ENCODE measurements around the gene TREM2. TPM values are rescaled to one million over a fixed set of nuclear protein-coding genes. Genes with fewer than 3 reads are reported as not detected.

TREM2 gene
- total and polyA plus RNA-seq, 2 of the 8 experiments (the other 6 are each of a cell fraction or from before 2014, with no cell fraction given) = 0.20 TPM; not detected in 1

GRCh38 chr6:41132254-41132653 lies 30.7 kb downstream of the TREM2 start:
- Histone ChIP-seq H3K27me3 (replicated peaks in 1 of 4; ENCODE audit: control insufficient read depth in 3 of 4, extremely low read depth in 1 of 4, insufficient read depth in 3 of 4, low read length in 3 of 4) (no peaks in the 10 kb centered on the region), H3K4me3 (ENCODE audit: extremely low read depth in 1 of 4, insufficient read depth in 2 of 4, low read depth in 3 of 4, low read length in 4 of 4) (no peak overlapping the region), H3K4me2 (ENCODE audit: insufficient read depth in 1 of 2, low read depth in 2 of 2, low read length in 2 of 2) (no peak overlapping the region), H3K4me1 (replicated peaks in 1 of 4; ENCODE audit: control insufficient read depth in 3 of 4, insufficient read depth in 4 of 4, low read length in 3 of 4) (no peaks in the 10 kb centered on the region; a peak in 1 of 7 replicates), H3K4ac (replicated peaks; ENCODE audit: insufficient read length, low read depth, low read length) (no peak overlapping the region), H4K8ac (ENCODE audit: extremely low read depth, insufficient read depth, low read length) (no peak overlapping the region), H2AK5ac (ENCODE audit: low read depth, low read length) (no peak overlapping the region), H4K91ac (replicated peaks; ENCODE audit: insufficient read length, low read length) (no peak overlapping the region), H3K36me3 (ENCODE audit: control insufficient read depth in 2 of 4, insufficient read depth in 4 of 4, low read length in 3 of 4) (no peaks in the 10 kb centered on the region; a peak in 1 of 8 replicates), H2BK15ac (ENCODE audit: low read length) (no peak overlapping the region), H3K79me1 (ENCODE audit: low read depth, low read length) (no peaks in the 10 kb centered on the region), H2BK12ac (ENCODE audit: low read depth, low read length) (no peak overlapping the region), H2BK120ac (replicated peaks; ENCODE audit: low read depth, low read length) (no peak overlapping the region), H3K27ac (ENCODE audit: low read depth, low read length) (no peak overlapping the region), H2AFZ (ENCODE audit: low read length) (no peak overlapping the region), H3K9me3 (ENCODE audit: insufficient read depth in 2 of 2, low read depth in 1 of 2, low read length in 1 of 2) (no peaks in the 10 kb centered on the region), H3K14ac (ENCODE audit: insufficient read length) (no peak overlapping the region), H3K23ac (ENCODE audit: insufficient read length) (no peak overlapping the region), H3K56ac (replicated peaks; ENCODE audit: insufficient read length, low read depth, low read length) (no peak overlapping the region), H2BK5ac (ENCODE audit: low read depth, low read length) (no peak overlapping the region), H4K5ac (ENCODE audit: insufficient read length, low read depth, low read length) (no peak overlapping the region), H2BK20ac (ENCODE audit: low read length) (no peak overlapping the region), H3K9ac (replicated peaks in 1 of 4; ENCODE audit: extremely low read depth in 1 of 4, low read depth in 3 of 4, low read length in 3 of 4) (no peak overlapping the region), H3K18ac (ENCODE audit: extremely low read depth, low read length) (no peak overlapping the region), H3K23me2 (ENCODE audit: low read depth, low read length) (no peaks in the 10 kb centered on the region), H3K79me2 (ENCODE audit: control insufficient read depth in 1 of 2, insufficient read depth in 2 of 2, low read length in 2 of 2) (no peaks in the 10 kb centered on the region), H4K20me1 (replicated peaks in 1 of 2; ENCODE audit: control insufficient read depth in 1 of 2, insufficient read depth in 2 of 2, low read length in 2 of 2) (no peaks in the 10 kb centered on the region)
- FAIRE-seq (no peak), DNase-seq (ENCODE audit: low read depth in 1 of 2, low spot score in 2 of 2) (no peak)
- 57% methylated on average over 2 of the region's 2 CpGs; no CpG with 5 or more reads in 1 of the 2 experiments for WGBS, 2 experiments (ENCODE audit: extremely low coverage in 1 of 2, insufficient coverage in 1 of 2, insufficient read length in 1 of 2, insufficient replicate concordance in 2 of 2, low coverage in 1 of 2, low lambda C conversion rate in 2 of 2, missing lambda C conversion rate in 1 of 2)
- POLR2A ChIA-PET (ENCODE audit: partially characterized antibody) = no interaction called here
- CTCF ChIA-PET (ENCODE audit: partially characterized antibody) = interaction anchor here (0.8 to 1.7 kb wide), 3 partner anchors 92 to 186 kb away, joined by 3 to 5 read pairs (median 3); no protein-coding TSS in a partner anchor
- TF ChIP-seq TEAD4 (IDR thresholded peaks at IDR 0.05; ENCODE audit: low read depth, low read length) (no peak), KDM1A (IDR thresholded peaks at IDR 0.05; ENCODE audit: borderline replicate concordance, low read length) (no peak), PHF8 (conservative IDR thresholded peaks at IDR 0.05; ENCODE audit: low read depth, low read length) (no peak), SIRT6 (IDR thresholded peaks at IDR 0.05; ENCODE audit: low read length) (no peak), RBBP5 (IDR thresholded peaks at IDR 0.05; ENCODE audit: borderline replicate concordance, low read depth, low read length) (no peak), SIN3A (conservative IDR thresholded peaks at IDR 0.05 in 1 of 2, IDR thresholded peaks at IDR 0.05 in 1 of 2; ENCODE audit: low read depth in 1 of 2, low read length in 2 of 2) (no peak), BCL11A (IDR thresholded peaks at IDR 0.05; ENCODE audit: low read depth in 2 of 2, low read length in 2 of 2) (no peak), BACH1 (IDR thresholded peaks at IDR 0.05; ENCODE audit: low read length) (no peak), SIX5 (IDR thresholded peaks at IDR 0.05; ENCODE audit: low read depth, low read length) (no peak)
- TF ChIP-seq, protein P1, sequence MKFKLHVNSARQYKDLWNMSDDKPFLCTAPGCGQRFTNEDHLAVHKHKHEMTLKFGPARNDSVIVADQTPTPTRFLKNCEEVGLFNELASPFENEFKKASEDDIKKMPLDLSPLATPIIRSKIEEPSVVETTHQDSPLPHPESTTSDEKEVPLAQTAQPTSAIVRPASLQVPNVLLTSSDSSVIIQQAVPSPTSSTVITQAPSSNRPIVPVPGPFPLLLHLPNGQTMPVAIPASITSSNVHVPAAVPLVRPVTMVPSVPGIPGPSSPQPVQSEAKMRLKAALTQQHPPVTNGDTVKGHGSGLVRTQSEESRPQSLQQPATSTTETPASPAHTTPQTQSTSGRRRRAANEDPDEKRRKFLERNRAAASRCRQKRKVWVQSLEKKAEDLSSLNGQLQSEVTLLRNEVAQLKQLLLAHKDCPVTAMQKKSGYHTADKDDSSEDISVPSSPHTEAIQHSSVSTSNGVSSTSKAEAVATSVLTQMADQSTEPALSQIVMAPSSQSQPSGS (IDR thresholded peaks at IDR 0.05; ENCODE audit: low read length) = no peak
